HEK293 (cell line): ENCODE measurements around the gene FGD3.

Experiments
- CTCF ChIA-PET: fragments of 350-600 bp; formaldehyde crosslinking; extraction: SDS; loops from one replicate; lab custom pipeline; 2021; ENCODE audit warnings: antibody characterized with exemption; lab: Yijun Ruan, JAX
- POLR2A ChIA-PET: fragments of 300-600 bp; formaldehyde crosslinking; extraction: SDS; loops from one replicate; lab custom pipeline; 2020; ENCODE audit warnings: antibody characterized with exemption, inconsistent platforms; lab: Yijun Ruan, JAX
- H3K27ac ChIP-seq: fragments of 200-500 bp; sonication (Bioruptor generic); 2 replicates; pipeline ENCODE4 v1.5.1; 2014; ENCODE audit warnings: low read depth, low read length, control low read depth, inconsistent platforms; ENCODE audit errors: extremely low read depth
- H3K36me3 ChIP-seq, 2 experiments: fragments of 200-500 bp in 1 of 2; sonication (Bioruptor generic) in 1 of 2; 1 replicate in 1 of 2; 2 replicates in 1 of 2; pipeline ENCODE4 v1.5.1; 2014 to 2017; ENCODE audit warnings: inconsistent platforms in 2 of 2, low read length in 2 of 2; ENCODE audit not compliant: control insufficient read depth in 2 of 2, insufficient read depth in 1 of 2
- H3K4me1 ChIP-seq: fragments of 200-500 bp; sonication (Bioruptor generic); 2 replicates; pipeline ENCODE4 v1.5.1; 2014; ENCODE audit warnings: mild to moderate bottlenecking, low read length, inconsistent platforms; ENCODE audit not compliant: control insufficient read depth, insufficient read depth
- H3K4me3 ChIP-seq: 2 replicates; pipeline ENCODE4 v1.5.1; 2011; ENCODE audit warnings: low read depth, mild to moderate bottlenecking, control low read depth, low read length, moderate library complexity
- H3K9me3 ChIP-seq: fragments of 200-500 bp; sonication (Bioruptor generic); 2 replicates; pipeline ENCODE4 v1.5.1; 2014; ENCODE audit warnings: low read depth, low read length, inconsistent platforms; ENCODE audit not compliant: control insufficient read depth, insufficient read depth
- KLF9 ChIP-seq: fragments of 450-650 bp; formaldehyde crosslinking; IDR thresholded peaks from 2 replicates; pipeline ENCODE4 v1.5.1; 2016; ENCODE audit warnings: missing biosample characterization, missing genetic modification characterization, low read depth
- REPIN1 ChIP-seq: fragments of 450-650 bp; formaldehyde crosslinking; IDR thresholded peaks from 2 replicates; pipeline ENCODE4 v1.5.1; 2017; ENCODE audit warnings: missing biosample characterization, missing genetic modification characterization, low read depth
- TCF7L2 ChIP-seq: IDR thresholded peaks from 2 replicates; pipeline ENCODE4 v1.6.1; 2011; ENCODE audit warnings: low read depth, mild to moderate bottlenecking, inconsistent platforms, low read length, moderate library complexity, borderline replicate concordance
- WT1 ChIP-seq: fragments of 450-650 bp; formaldehyde crosslinking; IDR thresholded peaks from 2 replicates; pipeline ENCODE4 v1.5.1; 2016; ENCODE audit warnings: missing biosample characterization, missing genetic modification characterization
- YY2 ChIP-seq: fragments of 450-650 bp; formaldehyde crosslinking; IDR thresholded peaks from 2 replicates; pipeline ENCODE4 v1.5.1; 2016; ENCODE audit warnings: missing biosample characterization, missing genetic modification characterization
- ZBTB17 ChIP-seq: fragments of 450-650 bp; formaldehyde crosslinking; IDR thresholded peaks from 2 replicates; pipeline ENCODE4 v1.5.1; 2016; ENCODE audit warnings: missing biosample characterization, missing genetic modification characterization
- ZBTB8A ChIP-seq: fragments of 450-650 bp; formaldehyde crosslinking; IDR thresholded peaks from 2 replicates; pipeline ENCODE4 v1.5.1; 2016; ENCODE audit warnings: missing biosample characterization, missing genetic modification characterization
- ZNF155 ChIP-seq: fragments of 450-650 bp; formaldehyde crosslinking; IDR thresholded peaks from 2 replicates; pipeline ENCODE4 v1.5.1; 2016; ENCODE audit warnings: missing biosample characterization, missing genetic modification characterization
- ZNF184 ChIP-seq: fragments of 450-650 bp; IDR thresholded peaks from 2 replicates; pipeline ENCODE4 v1.5.1; 2018; ENCODE audit warnings: missing biosample characterization, mild to moderate bottlenecking, missing genetic modification characterization
- ZNF280C ChIP-seq: fragments of 450-650 bp; formaldehyde crosslinking; IDR thresholded peaks from 2 replicates; pipeline ENCODE4 v1.5.1; 2016; ENCODE audit warnings: missing biosample characterization, missing genetic modification characterization
- ZNF518A ChIP-seq: fragments of 450-650 bp; formaldehyde crosslinking; conservative IDR thresholded peaks from 2 replicates; pipeline ENCODE4 v1.5.1; 2016; ENCODE audit warnings: low read depth, missing biosample characterization, missing genetic modification characterization
- ZNF621 ChIP-seq: fragments of 450-650 bp; formaldehyde crosslinking; IDR thresholded peaks from 2 replicates; pipeline ENCODE4 v1.5.1; 2017; ENCODE audit warnings: missing biosample characterization, missing genetic modification characterization
- ZNF654 ChIP-seq: fragments of 450-650 bp; formaldehyde crosslinking; IDR thresholded peaks from 2 replicates; pipeline ENCODE4 v1.5.1; 2016; ENCODE audit warnings: low read depth, missing biosample characterization, missing genetic modification characterization
- ZNF776 ChIP-seq: fragments of 450-650 bp; formaldehyde crosslinking; IDR thresholded peaks from 2 replicates; pipeline ENCODE4 v1.5.0; 2017; ENCODE audit warnings: missing biosample characterization, missing genetic modification characterization, borderline replicate concordance
- ZNF777 ChIP-seq: fragments of 450-650 bp; formaldehyde crosslinking; IDR thresholded peaks from 2 replicates; pipeline ENCODE4 v1.5.1; 2017; ENCODE audit warnings: missing biosample characterization, missing genetic modification characterization, borderline replicate concordance
- ZNF792 ChIP-seq: fragments of 450-650 bp; formaldehyde crosslinking; IDR thresholded peaks from 2 replicates; pipeline ENCODE4 v1.5.1; 2016; ENCODE audit warnings: missing biosample characterization, missing genetic modification characterization
- TF ChIP-seq, protein P1 (sequence below): fragments of 450-650 bp; formaldehyde crosslinking; optimal IDR thresholded peaks from 2 replicates; pipeline ENCODE3; 2016; ENCODE audit warnings: missing biosample characterization, mild to moderate bottlenecking, missing genetic modification characterization
- TF ChIP-seq, protein P2 (sequence below): fragments of 450-650 bp; formaldehyde crosslinking; IDR thresholded peaks from 2 replicates; pipeline ENCODE4 v1.5.1; 2017; ENCODE audit warnings: missing biosample characterization, missing genetic modification characterization

FGD3 gene

DNA sequence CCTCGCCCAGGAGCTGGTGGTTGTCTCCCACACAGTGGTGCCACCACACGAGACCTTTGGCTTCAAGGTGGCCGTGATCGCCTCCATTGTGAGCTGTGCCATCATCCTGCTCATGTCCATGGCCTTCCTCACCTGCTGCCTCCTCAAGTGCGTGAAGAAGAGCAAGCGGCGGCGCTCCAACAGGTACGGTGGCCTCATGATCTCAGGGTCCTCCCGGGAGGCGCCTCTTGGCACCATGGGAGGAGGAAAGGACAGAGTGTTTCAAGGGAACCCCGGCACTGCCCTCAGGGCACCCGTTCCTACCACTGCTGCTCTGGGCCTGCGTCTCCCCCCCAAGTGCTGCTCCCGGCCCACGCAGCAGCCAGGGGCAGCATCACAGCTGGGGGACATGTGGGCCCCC lies 130.5 kb downstream of the FGD3 start (continued):
- TF ChIP-seq ZNF518A (tag by site-specific recombination) (no peak), TCF7L2 (no peak), WT1 (tag by site-specific recombination) (no peak), ZBTB8A (tag by site-specific recombination) (no peak), YY2 (tag by site-specific recombination) (no peak)

DNA sequence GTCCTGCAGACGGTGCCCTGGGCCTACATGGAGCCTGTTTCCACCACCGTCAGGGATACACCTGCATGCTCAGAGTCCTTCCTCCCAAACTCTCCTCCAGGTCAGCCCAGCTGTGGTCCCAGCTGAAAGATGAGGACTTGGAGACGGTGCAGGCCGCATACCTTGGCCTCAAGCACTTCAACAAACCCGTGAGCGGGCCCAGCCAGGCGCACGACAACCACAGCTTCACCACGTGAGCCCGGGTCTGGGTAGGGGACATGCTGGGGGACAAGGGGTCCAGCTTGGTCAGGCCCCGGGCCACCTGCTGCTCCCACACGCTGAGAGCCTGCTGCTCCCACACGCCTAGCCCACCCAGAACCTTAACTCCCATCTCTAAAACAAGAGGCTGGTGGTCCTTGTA lies 132.0 kb downstream of the FGD3 start:
- ChIA-PET POLR2A (interaction anchor here (1.8 kb wide), 1 partner anchor 16 kb away, joined by 6 read pairs; the partner anchor contains the start of gene CARD19), CTCF (interaction anchor here (0.6 to 1.3 kb wide), 2 partner anchors 30 to 188 kb away, joined by 3 to 4 read pairs; no protein-coding TSS in a partner anchor)
- TF ChIP-seq, protein P1, sequence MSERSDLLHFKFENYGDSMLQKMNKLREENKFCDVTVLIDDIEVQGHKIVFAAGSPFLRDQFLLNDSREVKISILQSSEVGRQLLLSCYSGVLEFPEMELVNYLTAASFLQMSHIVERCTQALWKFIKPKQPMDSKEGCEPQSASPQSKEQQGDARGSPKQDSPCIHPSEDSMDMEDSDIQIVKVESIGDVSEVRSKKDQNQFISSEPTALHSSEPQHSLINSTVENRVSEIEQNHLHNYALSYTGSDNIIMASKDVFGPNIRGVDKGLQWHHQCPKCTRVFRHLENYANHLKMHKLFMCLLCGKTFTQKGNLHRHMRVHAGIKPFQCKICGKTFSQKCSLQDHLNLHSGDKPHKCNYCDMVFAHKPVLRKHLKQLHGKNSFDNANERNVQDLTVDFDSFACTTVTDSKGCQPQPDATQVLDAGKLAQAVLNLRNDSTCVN (tag by site-specific recombination) = no peak
- TF ChIP-seq ZNF792 (tag by site-specific recombination) (no peak), ZBTB17 (tag by site-specific recombination) (no peak), REPIN1 (tag by site-specific recombination) (no peak), ZNF776 (tag by site-specific recombination) (no peak), ZNF155 (tag by site-specific recombination) (no peak), ZNF654 (no peak), ZNF777 (no peak), KLF9 (tag by site-specific recombination) (no peak), ZNF621 (tag by site-specific recombination) (no peak), ZNF184 (tag by site-specific recombination) (no peak), ZNF280C (tag by site-specific recombination) (no peak)
- TF ChIP-seq, protein P2, sequence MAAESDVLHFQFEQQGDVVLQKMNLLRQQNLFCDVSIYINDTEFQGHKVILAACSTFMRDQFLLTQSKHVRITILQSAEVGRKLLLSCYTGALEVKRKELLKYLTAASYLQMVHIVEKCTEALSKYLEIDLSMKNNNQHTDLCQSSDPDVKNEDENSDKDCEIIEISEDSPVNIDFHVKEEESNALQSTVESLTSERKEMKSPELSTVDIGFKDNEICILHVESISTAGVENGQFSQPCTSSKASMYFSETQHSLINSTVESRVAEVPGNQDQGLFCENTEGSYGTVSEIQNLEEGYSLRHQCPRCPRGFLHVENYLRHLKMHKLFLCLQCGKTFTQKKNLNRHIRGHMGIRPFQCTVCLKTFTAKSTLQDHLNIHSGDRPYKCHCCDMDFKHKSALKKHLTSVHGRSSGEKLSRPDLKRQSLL = no peak
- Histone ChIP-seq H3K4me1 (no peaks in the 10 kb centered on the region), H3K36me3 (no peaks in the 10 kb centered on the region), H3K4me3 (no peak overlapping the region), H3K9me3 (no peaks in the 10 kb centered on the region), H3K27ac (no peak overlapping the region)
